K562 (cell line): ENCODE results near the gene IFNK. TPM values are rescaled to one million over a fixed set of nuclear protein-coding genes. Genes with fewer than 3 reads are reported as not detected.

Experiments
- ATAC-seq: fragments of 200-7000 bp; cut with Tn5 transposase; 3 replicates; pipeline ENCODE4 v1.9.1; 2020; ENCODE audit warnings: moderate library complexity
- BruUV-seq: library from RNA; stranded (reverse); fragments of 400-500 nt; replicated peaks from 2 replicates; lab custom pipeline; 2021; lab: Mats Ljungman, UMichigan
- CTCF ChIA-PET: fragments of 300-600 bp; formaldehyde crosslinking; extraction: SDS; loops from one replicate; lab custom pipeline; 2021; ENCODE audit warnings: low intra/inter-chr PET ratio; lab: Yijun Ruan, JAX
- POLR2A ChIA-PET: fragments of 300-600, 350-650 bp; sonication (Branson Sonifier 250); formaldehyde crosslinking; extraction: SDS; loops from one replicate; lab custom pipeline; 2021; ENCODE audit warnings: antibody characterized with exemption, inconsistent platforms; lab: Yijun Ruan, JAX
- DNase-seq, 4 experiments: peaks; one replicate each; pipeline versions ENCODE4 v3.0.0 to v3.0.0-alpha.2; 2011 to 2018; ENCODE audit warnings: low spot score in 3 of 4, mixed read lengths in 3 of 4; ENCODE audit errors: extremely low read depth in 1 of 4
- FAIRE-seq: peaks from 2 replicates; lab custom pipeline; 2011; peaks lifted over from hg19 to GRCh38; lab: Jason Lieb, UNC
- H2AFZ ChIP-seq: 2 replicates; pipeline ENCODE4 v1.6.0; 2011; ENCODE audit warnings: low read depth, low read length, control low read depth, inconsistent platforms
- H3K27ac ChIP-seq: fragments of 200-600 bp; 3 replicates; pipeline ENCODE4 v1.8.0; 2011; ENCODE audit warnings: low read depth, mild to moderate bottlenecking, control low read depth, inconsistent platforms, low read length, moderate library complexity, mixed read lengths; ENCODE audit errors: extremely low read depth
- H3K27me3 ChIP-seq, 2 experiments: fragments of 300-600 bp in 1 of 2; 2 replicates in 1 of 2; 3 replicates in 1 of 2; pipeline versions ENCODE4 v1.6.0 to v1.8.0; 2011; ENCODE audit warnings: inconsistent platforms in 2 of 2, low read length in 2 of 2, mild to moderate bottlenecking in 1 of 2, mixed read lengths in 1 of 2, moderate library complexity in 1 of 2; ENCODE audit not compliant: control insufficient read depth in 2 of 2, insufficient read depth in 2 of 2
- H3K36me3 ChIP-seq: fragments of 300-600 bp; 3 replicates; pipeline ENCODE4 v1.8.0; 2011; ENCODE audit warnings: mild to moderate bottlenecking, low read length, inconsistent platforms; ENCODE audit not compliant: control insufficient read depth, insufficient read depth
- H3K4me1 ChIP-seq, 2 experiments: fragments of 200-600 bp in 1 of 2; replicated peaks in 1 of 2; 2 replicates in 1 of 2; 3 replicates in 1 of 2; pipeline versions ENCODE4 v1.5.1 to v1.8.0; 2011; ENCODE audit warnings: inconsistent platforms in 2 of 2, low read length in 2 of 2, mild to moderate bottlenecking in 1 of 2, mixed read lengths in 1 of 2, moderate library complexity in 1 of 2; ENCODE audit not compliant: control insufficient read depth in 2 of 2, insufficient read depth in 2 of 2
- H3K4me2 ChIP-seq: 2 replicates; pipeline ENCODE4 v1.6.1; 2011; ENCODE audit warnings: low read length, control low read depth, inconsistent platforms, mixed read lengths; ENCODE audit not compliant: insufficient read depth
- H3K4me3 ChIP-seq: fragments of 200-600 bp; sonication (generic), shearing (Covaris generic); 2 replicates; pipeline ENCODE4 v1.5.1; 2016; ENCODE audit warnings: control low read depth, inconsistent platforms
- H3K79me2 ChIP-seq: fragments of 200-600 bp; 3 replicates; pipeline ENCODE4 v1.8.0; 2011; ENCODE audit warnings: low read length, inconsistent platforms; ENCODE audit not compliant: control insufficient read depth, insufficient read depth
- H3K9ac ChIP-seq, 2 experiments: 2 replicates each; pipeline versions ENCODE4 v1.6.0 to v1.6.1; 2011; ENCODE audit warnings: low read depth in 2 of 2, low read length in 2 of 2, control low read depth in 1 of 2, inconsistent platforms in 1 of 2, mild to moderate bottlenecking in 1 of 2, mixed read lengths in 1 of 2; ENCODE audit not compliant: insufficient read depth in 1 of 2
- H3K9me1 ChIP-seq: one replicate; pipeline ENCODE4 v1.6.0; 2011; ENCODE audit warnings: inconsistent platforms, mild to moderate bottlenecking, low read length, moderate library complexity; ENCODE audit not compliant: control insufficient read depth, insufficient read depth
- H3K9me3 ChIP-seq: replicated peaks from 2 replicates; pipeline ENCODE4 v1.5.1; 2011; ENCODE audit warnings: low read depth, low read length, inconsistent platforms; ENCODE audit not compliant: control insufficient read depth, insufficient read depth
- H4K20me1 ChIP-seq: replicated peaks from 2 replicates; pipeline ENCODE4 v1.6.1; 2011; ENCODE audit warnings: low read length, inconsistent platforms, mixed read lengths; ENCODE audit not compliant: control insufficient read depth, insufficient read depth
- ARHGAP35 ChIP-seq: fragments of 450-650 bp; IDR thresholded peaks from 2 replicates; pipeline ENCODE4 v1.6.1; 2018; ENCODE audit not compliant: partially characterized antibody
- CEBPG ChIP-seq, 3 experiments: fragments of 200-800 bp in 1 of 3; sonication (Bioruptor generic) in 1 of 3; sonication (generic) in 1 of 3; formaldehyde crosslinking in 1 of 3; IDR thresholded peaks in 2 of 3; conservative IDR thresholded peaks in 1 of 3; 2 replicates each; pipeline versions ENCODE4 v1.6.1 to v1.8.0; 2016 to 2022; ENCODE audit warnings: missing compliant biosample characterization in 2 of 3, missing genetic modification characterization in 2 of 3, mild to moderate bottlenecking in 1 of 3, missing genetic modification reagents in 1 of 3
- CHD2 ChIP-seq: IDR thresholded peaks from 2 replicates; pipeline ENCODE4 v1.6.1; 2011; ENCODE audit warnings: low read depth, low read length
- CREBBP ChIP-seq: IDR thresholded peaks from one replicate; pipeline ENCODE4 v1.6.1; 2012; ENCODE audit warnings: low read depth, mild to moderate bottlenecking, control low read depth, inconsistent platforms, low read length
- DACH1 ChIP-seq: fragments of 450-650 bp; IDR thresholded peaks from 2 replicates; pipeline ENCODE4 v1.6.1; 2018; ENCODE audit not compliant: partially characterized antibody
- FOSL1 ChIP-seq: fragments of 200-800 bp; sonication (Bioruptor generic); conservative IDR thresholded peaks from 2 replicates; pipeline ENCODE4 v1.6.1; 2016; ENCODE audit warnings: missing genetic modification characterization, missing compliant biosample characterization
- KDM2B ChIP-seq: fragments of 250-450 bp; sonication (Bioruptor Pico); IDR thresholded peaks from 2 replicates; pipeline ENCODE4 v1.8.0; 2021; ENCODE audit warnings: mild to moderate bottlenecking, moderate library complexity
- NFE2L1 ChIP-seq: fragments of 450-650 bp; IDR thresholded peaks from 2 replicates; pipeline ENCODE4 v1.6.1; 2016; ENCODE audit warnings: missing genetic modification characterization, low read depth, mild to moderate bottlenecking, missing compliant biosample characterization, moderate library complexity, borderline replicate concordance
- SIN3B ChIP-seq: fragments of 450-650 bp; IDR thresholded peaks from 2 replicates; pipeline ENCODE4 v1.6.1; 2017; ENCODE audit warnings: low read depth, mild to moderate bottlenecking, moderate library complexity
- U2AF2 ChIP-seq: fragments of 200-400 bp; formaldehyde crosslinking; optimal IDR thresholded peaks from 2 replicates; pipeline ENCODE3; 2017; ENCODE audit warnings: low read depth, mild to moderate bottlenecking, low read length
- ZNF263 ChIP-seq: sonication (generic); formaldehyde crosslinking; IDR thresholded peaks from 2 replicates; pipeline ENCODE4 v1.8.0; 2022; ENCODE audit warnings: mild to moderate bottlenecking, missing genetic modification reagents, borderline replicate concordance
- WGBS: fragments of 100-300 bp; shearing (Covaris generic); methylation state at CpG from one replicate; pipeline ENCODE4 v1.1.6; 2016; ENCODE audit warnings: low coverage, mixed read lengths; ENCODE audit not compliant: insufficient coverage; ENCODE audit errors: missing lambda C conversion rate; 5-methylcytosine and 5-hydroxymethylcytosine counted together
- in situ Hi-C: fragments of 300-500 bp; cut with MboI; formaldehyde crosslinking; loops from 4 replicates; pipeline ENCODE4 v1.15.0; 2018; ENCODE audit warnings: inconsistent platforms, mixed read lengths
- intact Hi-C: fragments of 100-400 bp; cut with micrococcal nuclease; formaldehyde crosslinking; loops from 2 replicates; pipeline ENCODE4 v1.14.2; 2022
- polyA plus RNA-seq, 8 experiments: library from polyadenylated mRNA; depleted of rRNA in 4 of 8; stranded (reverse) in 5 of 8; unstranded in 3 of 8; fragments of >200 nt; fragmentation: Nextera tagmentation in 2 of 8; fragmentation: Illumina TruSeq in 1 of 8; extraction: Ambion mirVana in 2 of 8; extraction: Trizol in 1 of 8; gene quantifications; 2 replicates each; pipeline versions ENCODE4 v1.2.1 to v1.2.3, GENCODE V29; 2011 to 2014; ENCODE audit warnings: inconsistent platforms in 1 of 8, missing spikeins in 1 of 8
- total RNA-seq, 7 experiments: library from RNA; depleted of rRNA in 6 of 7; stranded (reverse); fragments of >200 nt in 6 of 7; fragmentation: Illumina TruSeq in 2 of 7; extraction: Trizol in 2 of 7; gene quantifications; 2 replicates each; pipeline versions ENCODE4 v1.2.1 to v1.2.3, GENCODE V29; 2011 to 2021; ENCODE audit warnings: low replicate concordance in 1 of 7
- TF ChIP-seq, protein P1 (sequence below): sonication (generic); IDR thresholded peaks from 2 replicates; pipeline ENCODE4 v1.6.1; 2016
- TF ChIP-seq, protein P2 (sequence below), 2 experiments: fragments of 450-650 bp in 1 of 2; sonication (generic) in 1 of 2; formaldehyde crosslinking in 1 of 2; IDR thresholded peaks in 1 of 2; conservative IDR thresholded peaks in 1 of 2; 2 replicates each; pipeline versions ENCODE4 v1.6.1 to v1.8.1; 2016 to 2023; ENCODE audit warnings: mild to moderate bottlenecking in 2 of 2, moderate library complexity in 2 of 2, inconsistent platforms in 1 of 2, missing genetic modification reagents in 1 of 2
- TF ChIP-seq, protein P3 (sequence below), 3 experiments: fragments of 200-800 bp in 1 of 3; fragments of 250-450 bp in 1 of 3; fragments of 450-650 bp in 1 of 3; sonication (Bioruptor Pico) in 1 of 3; sonication (Bioruptor generic) in 1 of 3; formaldehyde crosslinking in 1 of 3; IDR thresholded peaks; 2 replicates each; pipeline versions ENCODE4 v1.6.1 to v1.8.0; 2016 to 2022; ENCODE audit warnings: mild to moderate bottlenecking in 2 of 3, missing genetic modification characterization in 2 of 3, missing compliant biosample characterization in 1 of 3, moderate library complexity in 1 of 3

IFNK gene
- total and polyA plus RNA-seq, 9 of the 15 experiments (the other 6 are each of a cell fraction or from before 2014, with no cell fraction given), result 0.11 TPM; not detected in 8

DNA sequence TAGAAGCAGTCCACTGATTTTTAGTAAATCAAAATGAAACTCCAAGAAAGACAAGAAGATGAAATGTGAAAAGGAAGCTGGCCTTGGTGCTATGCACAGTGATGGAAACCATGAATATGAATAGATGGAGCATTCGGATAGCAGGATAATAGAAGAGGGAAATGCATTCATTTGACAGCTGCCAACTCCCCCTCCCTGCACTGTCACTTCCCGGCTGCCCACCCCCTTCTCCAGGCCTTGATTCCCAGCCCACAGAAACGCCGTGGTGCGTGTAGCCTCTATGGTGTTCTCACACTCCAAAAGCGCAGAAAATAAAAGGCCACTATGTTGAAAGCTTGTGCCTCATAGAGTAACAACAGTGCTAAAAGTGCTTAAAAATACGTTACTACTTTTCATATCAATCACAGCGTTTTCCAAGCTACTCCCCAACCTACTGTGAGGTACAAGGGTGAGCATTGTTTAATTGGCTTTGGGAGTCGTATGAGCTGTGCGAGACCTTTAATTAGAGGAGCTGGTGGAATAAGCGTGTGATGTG lies 26.1 kb upstream of the IFNK start (continued):
- TF ChIP-seq ZNF263 (CRISPR knock-in tag), result no peak
- TF ChIP-seq KDM2B (CRISPR knock-in tag), result no peak
- TF ChIP-seq, all 486 proteins: peak for 0

DNA sequence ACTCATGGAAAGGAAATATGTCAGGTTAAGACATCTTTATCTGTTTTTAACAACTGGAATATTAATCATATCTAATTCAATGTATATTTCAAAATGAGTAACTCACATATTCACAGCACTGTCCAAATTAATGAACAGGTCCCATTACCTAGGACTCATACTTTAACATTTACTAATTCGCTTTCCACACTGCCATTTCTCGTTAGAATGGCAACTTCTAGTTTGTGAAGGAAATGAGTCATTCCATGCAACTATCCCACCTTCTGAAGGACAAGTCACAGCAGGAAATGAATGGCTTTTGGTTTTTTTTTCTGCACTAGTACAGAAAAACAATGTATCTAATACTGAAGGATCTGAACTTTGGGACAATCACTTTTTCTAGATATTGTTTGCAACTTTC lies 24.6 kb upstream of the IFNK start:
- Histone ChIP-seq H3K9ac (peak overlapping the region in 1 of 2 experiments; percentile 46; a peak in 2 of 4 replicates), H3K79me2 (peaks cover 48% of the 10 kb centered on the region), H2AFZ (no peak overlapping the region), H3K27ac (peak overlapping the region; percentile 68; the same call in 2 of the 3 replicates), H3K9me3 (no peaks in the 10 kb centered on the region), H3K4me3 (no peak overlapping the region), H3K4me2 (peak overlapping the region; percentile 41), H3K27me3 (no peaks in the 10 kb centered on the region), H3K9me1 (no peaks in the 10 kb centered on the region), H4K20me1 (no peaks in the 10 kb centered on the region), H3K36me3 (no peaks in the 10 kb centered on the region), H3K4me1 (peaks cover 0 to 13% of the 10 kb centered on the region in 2 experiments; a peak in 3 of 5 replicates)
- CTCF ChIA-PET, result no interaction called here
- DNase-seq (peak in 1 of 4 experiments; percentile 37), ATAC-seq (peak; percentile 40), FAIRE-seq (no peak)
- WGBS, result 0% methylated on average over 2 of the region's 2 CpGs
- intact Hi-C loops (no loop called here), in situ Hi-C loops (no loop called here)
- POLR2A ChIA-PET, result interaction anchor here (1.5 kb wide), 1 partner anchor 24 kb away, joined by 3 read pairs; no protein-coding TSS in a partner anchor
- BruUV-seq, result no TSS peak
- TF ChIP-seq CREBBP (no peak), NFE2L1 (tag) (no peak), U2AF2 (no peak), SIN3B (no peak), ARHGAP35 (no peak), CEBPG (CRISPR knock-in tag; IDR thresholded peaks at IDR 0.05) (no peak), CEBPG (tag; conservative IDR thresholded peaks at IDR 0.05 in 1 of 2, IDR thresholded peaks at IDR 0.05 in 1 of 2) (no peak), DACH1 (no peak), FOSL1 (tag) (peak; percentile 55), CHD2 (no peak)
- TF ChIP-seq, protein P1, sequence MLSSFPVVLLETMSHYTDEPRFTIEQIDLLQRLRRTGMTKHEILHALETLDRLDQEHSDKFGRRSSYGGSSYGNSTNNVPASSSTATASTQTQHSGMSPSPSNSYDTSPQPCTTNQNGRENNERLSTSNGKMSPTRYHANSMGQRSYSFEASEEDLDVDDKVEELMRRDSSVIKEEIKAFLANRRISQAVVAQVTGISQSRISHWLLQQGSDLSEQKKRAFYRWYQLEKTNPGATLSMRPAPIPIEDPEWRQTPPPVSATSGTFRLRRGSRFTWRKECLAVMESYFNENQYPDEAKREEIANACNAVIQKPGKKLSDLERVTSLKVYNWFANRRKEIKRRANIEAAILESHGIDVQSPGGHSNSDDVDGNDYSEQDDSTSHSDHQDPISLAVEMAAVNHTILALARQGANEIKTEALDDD, result peak; percentile 39; the same call in 1 of the 2 replicates
- TF ChIP-seq, protein P2, sequence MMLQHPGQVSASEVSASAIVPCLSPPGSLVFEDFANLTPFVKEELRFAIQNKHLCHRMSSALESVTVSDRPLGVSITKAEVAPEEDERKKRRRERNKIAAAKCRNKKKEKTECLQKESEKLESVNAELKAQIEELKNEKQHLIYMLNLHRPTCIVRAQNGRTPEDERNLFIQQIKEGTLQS (IDR thresholded peaks at IDR 0.05), result peak; percentile 57
- TF ChIP-seq, protein P2 (CRISPR knock-in tag; conservative IDR thresholded peaks at IDR 0.05), result no peak
- TF ChIP-seq, protein P3, sequence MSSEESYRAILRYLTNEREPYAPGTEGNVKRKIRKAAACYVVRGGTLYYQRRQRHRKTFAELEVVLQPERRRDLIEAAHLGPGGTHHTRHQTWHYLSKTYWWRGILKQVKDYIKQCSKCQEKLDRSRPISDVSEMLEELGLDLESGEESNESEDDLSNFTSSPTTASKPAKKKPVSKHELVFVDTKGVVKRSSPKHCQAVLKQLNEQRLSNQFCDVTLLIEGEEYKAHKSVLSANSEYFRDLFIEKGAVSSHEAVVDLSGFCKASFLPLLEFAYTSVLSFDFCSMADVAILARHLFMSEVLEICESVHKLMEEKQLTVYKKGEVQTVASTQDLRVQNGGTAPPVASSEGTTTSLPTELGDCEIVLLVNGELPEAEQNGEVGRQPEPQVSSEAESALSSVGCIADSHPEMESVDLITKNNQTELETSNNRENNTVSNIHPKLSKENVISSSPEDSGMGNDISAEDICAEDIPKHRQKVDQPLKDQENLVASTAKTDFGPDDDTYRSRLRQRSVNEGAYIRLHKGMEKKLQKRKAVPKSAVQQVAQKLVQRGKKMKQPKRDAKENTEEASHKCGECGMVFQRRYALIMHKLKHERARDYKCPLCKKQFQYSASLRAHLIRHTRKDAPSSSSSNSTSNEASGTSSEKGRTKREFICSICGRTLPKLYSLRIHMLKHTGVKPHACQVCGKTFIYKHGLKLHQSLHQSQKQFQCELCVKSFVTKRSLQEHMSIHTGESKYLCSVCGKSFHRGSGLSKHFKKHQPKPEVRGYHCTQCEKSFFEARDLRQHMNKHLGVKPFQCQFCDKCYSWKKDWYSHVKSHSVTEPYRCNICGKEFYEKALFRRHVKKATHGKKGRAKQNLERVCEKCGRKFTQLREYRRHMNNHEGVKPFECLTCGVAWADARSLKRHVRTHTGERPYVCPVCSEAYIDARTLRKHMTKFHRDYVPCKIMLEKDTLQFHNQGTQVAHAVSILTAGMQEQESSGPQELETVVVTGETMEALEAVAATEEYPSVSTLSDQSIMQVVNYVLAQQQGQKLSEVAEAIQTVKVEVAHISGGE (CRISPR knock-in tag; IDR thresholded peaks at IDR 0.05), result no peak
